HepG2 (cell line): ENCODE measurements around the gene SLC16A2. TPM values are rescaled to one million over a fixed set of nuclear protein-coding genes. Genes with fewer than 3 reads are reported as not detected.

Experiments
- ATAC-seq: fragments of 200-7000 bp; cut with Tn5 transposase; 3 replicates; pipeline ENCODE4 v1.9.1; 2020; ENCODE audit warnings: mild to moderate bottlenecking, moderate library complexity
- BruUV-seq: library from RNA; stranded (reverse); fragments of 400-500 nt; replicated peaks from 2 replicates; lab custom pipeline; 2021; lab: Mats Ljungman, UMichigan
- CTCF ChIA-PET: fragments of 300-600 bp; formaldehyde crosslinking; extraction: SDS; loops from one replicate; lab custom pipeline; 2021; ENCODE audit warnings: low total read pairs, inconsistent platforms, low intra/inter-chr PET ratio; lab: Yijun Ruan, JAX
- POLR2A ChIA-PET: fragments of 350-600 bp; sonication (Branson Sonifier 250); formaldehyde crosslinking; loops from one replicate; lab custom pipeline; 2020; ENCODE audit warnings: antibody characterized with exemption, inconsistent platforms; lab: Yijun Ruan, JAX
- DNase-seq: peaks from one replicate; pipeline ENCODE4 v3.0.0-alpha.2; 2015; ENCODE audit warnings: low spot score
- FAIRE-seq: peaks from 3 replicates; lab custom pipeline; 2011; peaks lifted over from hg19 to GRCh38; lab: Jason Lieb, UNC
- H2AFZ ChIP-seq: one replicate; pipeline ENCODE4 v1.6.1; 2011; ENCODE audit warnings: low read length, inconsistent platforms
- H3K27ac ChIP-seq: fragments of 300-600 bp; 3 replicates; pipeline ENCODE4 v1.8.0; 2011; ENCODE audit warnings: mixed run types, mild to moderate bottlenecking, mixed read lengths, low read length, inconsistent platforms; ENCODE audit not compliant: insufficient read depth; ENCODE audit errors: extremely low read length
- H3K27me3 ChIP-seq, 2 experiments: fragments of 200-600 bp in 1 of 2; 2 replicates in 1 of 2; 3 replicates in 1 of 2; pipeline versions ENCODE4 v1.6.0 to v1.8.0; 2011; ENCODE audit warnings: low read length in 2 of 2, mild to moderate bottlenecking in 2 of 2, moderate library complexity in 2 of 2, inconsistent platforms in 1 of 2; ENCODE audit not compliant: insufficient read depth in 2 of 2, control insufficient read depth in 1 of 2
- H3K36me3 ChIP-seq, 2 experiments: fragments of 200-600 bp in 1 of 2; replicated peaks in 1 of 2; 2 replicates in 1 of 2; 3 replicates in 1 of 2; pipeline versions ENCODE4 v1.5.1 to v1.8.0; 2011; ENCODE audit warnings: low read length in 2 of 2, inconsistent platforms in 1 of 2; ENCODE audit not compliant: insufficient read depth in 2 of 2, control insufficient read depth in 1 of 2
- H3K4me1 ChIP-seq: 2 replicates; pipeline ENCODE4 v1.5.1; 2012; ENCODE audit warnings: low read length, inconsistent platforms; ENCODE audit not compliant: insufficient read depth
- H3K4me2 ChIP-seq: 2 replicates; pipeline ENCODE4 v1.6.0; 2011; ENCODE audit warnings: low read depth, low read length, inconsistent platforms
- H3K4me3 ChIP-seq, 3 experiments: fragments of 200-600 bp in 1 of 3; sonication (generic), shearing (Covaris generic) in 1 of 3; replicated peaks in 1 of 3; 2 replicates each; pipeline ENCODE4 v1.5.1; 2011 to 2016; ENCODE audit warnings: low read length in 3 of 3, inconsistent platforms in 2 of 3, low read depth in 2 of 3, mild to moderate bottlenecking in 2 of 3, control low read depth in 1 of 3, mixed read lengths in 1 of 3; ENCODE audit not compliant: insufficient read depth in 1 of 3
- H3K79me2 ChIP-seq: one replicate; pipeline ENCODE4 v1.6.1; 2011; ENCODE audit warnings: low read length, inconsistent platforms; ENCODE audit not compliant: insufficient read depth
- H3K9ac ChIP-seq: 2 replicates; pipeline ENCODE4 v1.6.0; 2011; ENCODE audit warnings: mild to moderate bottlenecking, low read depth, low read length, inconsistent platforms; ENCODE audit not compliant: insufficient read depth
- H3K9me3 ChIP-seq: 2 replicates; pipeline ENCODE4 v1.5.1; 2012; ENCODE audit warnings: mild to moderate bottlenecking, low read length
- H4K20me1 ChIP-seq: 2 replicates; pipeline ENCODE4 v1.6.0; 2011; ENCODE audit warnings: inconsistent platforms, mild to moderate bottlenecking, low read length, moderate library complexity; ENCODE audit not compliant: insufficient read depth
- POGZ ChIP-seq: sonication (generic); formaldehyde crosslinking; IDR thresholded peaks from 2 replicates; pipeline ENCODE4 v1.4.0; 2020; ENCODE audit warnings: mild to moderate bottlenecking, missing genetic modification reagents
- ZKSCAN1 ChIP-seq: fragments of 150-350 bp; IDR thresholded peaks from 2 replicates; pipeline ENCODE4 v1.6.1; 2014; ENCODE audit warnings: low read length
- ZNF138 ChIP-seq: sonication (generic); formaldehyde crosslinking; IDR thresholded peaks from 2 replicates; pipeline ENCODE4 v1.5.0; 2020; ENCODE audit warnings: mild to moderate bottlenecking, low read depth, missing genetic modification reagents
- ZNF260 ChIP-seq: sonication (generic); formaldehyde crosslinking; IDR thresholded peaks from 2 replicates; pipeline ENCODE4 v1.4.0; 2020; ENCODE audit warnings: missing genetic modification reagents, low read depth, mild to moderate bottlenecking, borderline replicate concordance
- ZNF337 ChIP-seq: sonication (generic); formaldehyde crosslinking; IDR thresholded peaks from 2 replicates; pipeline ENCODE4 v1.5.1; 2020; ENCODE audit warnings: missing genetic modification reagents, low read depth, mild to moderate bottlenecking, borderline replicate concordance
- ZNF33B ChIP-seq: sonication (generic); formaldehyde crosslinking; IDR thresholded peaks from 2 replicates; pipeline ENCODE4 v1.5.1; 2020; ENCODE audit warnings: mild to moderate bottlenecking, missing genetic modification reagents
- ZNF609 ChIP-seq: sonication (generic); formaldehyde crosslinking; IDR thresholded peaks from 2 replicates; pipeline ENCODE4 v1.4.0; 2020; ENCODE audit warnings: mild to moderate bottlenecking, missing genetic modification reagents, borderline replicate concordance
- WGBS: methylation state at CpG from one replicate; pipeline ENCODE4 v1.1.6; 2017; ENCODE audit warnings: low lambda C conversion rate; 5-methylcytosine and 5-hydroxymethylcytosine counted together
- in situ Hi-C: cut with HindIII; loops from 2 replicates; pipeline ENCODE4 v1.10.0; 2017; ENCODE audit warnings: low pct_unique_long_range_greater_than_20kb; ENCODE audit not compliant: extremely low pct_ligation_motif_present
- intact Hi-C: fragments of 100-400 bp; cut with micrococcal nuclease; formaldehyde crosslinking; loops from one replicate; pipeline ENCODE4 v1.10.0; 2022; ENCODE audit not compliant: unreplicated experiment
- polyA plus RNA-seq, 8 experiments: library from polyadenylated mRNA; depleted of rRNA in 3 of 8; stranded (reverse) in 7 of 8; unstranded in 1 of 8; fragments of >200 nt; fragmentation: Illumina TruSeq in 4 of 8; extraction: Trizol in 4 of 8; gene quantifications; 2 replicates each; pipeline versions ENCODE4 v1.2.1 to v1.2.3, GENCODE V29; 2011 to 2016; ENCODE audit warnings: low read depth in 4 of 8, missing spikeins in 1 of 8, mixed read lengths in 1 of 8; ENCODE audit not compliant: insufficient read depth in 1 of 8
- total RNA-seq, 5 experiments: library from RNA; depleted of rRNA; stranded (reverse); fragments of >200 nt; fragmentation: Illumina TruSeq; extraction: Trizol; gene quantifications; 2 replicates each; pipeline ENCODE4 v1.2.3, GENCODE V29; 2016; ENCODE audit warnings: low read depth in 1 of 5

Gene SLC16A2
- total and polyA plus RNA-seq, 2 of the 13 experiments (the other 11 are each of a cell fraction or from before 2014, with no cell fraction given), result 0.07 to 0.08 TPM

DNA sequence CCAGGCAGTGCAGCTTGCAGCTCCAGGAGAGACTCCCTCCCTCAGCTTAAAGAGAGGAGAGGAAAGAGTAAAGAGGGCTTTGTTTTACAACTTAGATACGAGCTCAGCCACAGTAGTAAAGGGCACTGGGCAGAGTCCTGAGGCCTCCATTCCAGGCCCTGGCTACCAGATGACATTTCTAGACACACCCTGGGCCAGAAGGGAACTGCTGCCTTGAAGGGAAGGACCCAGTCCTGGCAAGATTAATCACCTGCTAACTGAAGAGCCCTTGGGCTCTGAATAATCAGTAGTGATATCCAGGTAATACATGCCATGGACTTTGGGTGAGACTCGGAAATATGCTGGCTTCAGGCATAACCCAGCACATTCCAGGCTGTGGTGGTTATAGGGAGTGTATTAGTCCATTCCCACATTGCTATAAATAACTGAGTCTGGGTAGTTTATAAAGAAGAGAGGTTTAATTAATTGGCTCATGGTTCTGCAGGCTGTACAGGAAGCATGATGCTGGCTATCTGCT is 15.3 kb upstream of the SLC16A2 start:
- FAIRE-seq (no peak), ATAC-seq (no peak), DNase-seq (no peak)
- Histone ChIP-seq H3K79me2 (no peaks in the 10 kb centered on the region), H3K9ac (no peak overlapping the region), H3K27ac (no peak overlapping the region), H2AFZ (no peak overlapping the region), H3K36me3 (no peaks in the 10 kb centered on the region), H3K4me1 (no peaks in the 10 kb centered on the region), H3K4me3 (no peak overlapping the region), H4K20me1 (no peaks in the 10 kb centered on the region), H3K4me2 (no peak overlapping the region), H3K9me3 (no peaks in the 10 kb centered on the region), H3K27me3 (no peaks in the 10 kb centered on the region)
- intact Hi-C loops (no loop called here), in situ Hi-C loops (no loop called here)
- BruUV-seq, result no TSS peak
- WGBS, result 7% methylated on average over 2 of the region's 2 CpGs
- CTCF ChIA-PET, result no interaction called here
- POLR2A ChIA-PET, result no interaction called here
- TF ChIP-seq ZNF609 (CRISPR knock-in tag) (no peak), POGZ (CRISPR knock-in tag) (no peak), ZNF33B (CRISPR knock-in tag) (no peak), ZKSCAN1 (no peak), ZNF337 (CRISPR knock-in tag) (no peak), ZNF138 (CRISPR knock-in tag) (no peak), ZNF260 (CRISPR knock-in tag) (no peak)
